NCI-H526 treated with DMSO at 0.1 percent for 48 hours (cell line): ENCODE data around the gene C1QTNF4.
"Not testable (repeated sequence)": the region's sequence is repeated elsewhere in the genome, so short reads cannot be mapped to it uniquely, and the experiment has no call there.

Experiments
- DNase-seq: peaks from one replicate; lab custom pipeline; 2025; lab: John Stamatoyannopoulos, UW

The C1QTNF4 gene

DNA sequence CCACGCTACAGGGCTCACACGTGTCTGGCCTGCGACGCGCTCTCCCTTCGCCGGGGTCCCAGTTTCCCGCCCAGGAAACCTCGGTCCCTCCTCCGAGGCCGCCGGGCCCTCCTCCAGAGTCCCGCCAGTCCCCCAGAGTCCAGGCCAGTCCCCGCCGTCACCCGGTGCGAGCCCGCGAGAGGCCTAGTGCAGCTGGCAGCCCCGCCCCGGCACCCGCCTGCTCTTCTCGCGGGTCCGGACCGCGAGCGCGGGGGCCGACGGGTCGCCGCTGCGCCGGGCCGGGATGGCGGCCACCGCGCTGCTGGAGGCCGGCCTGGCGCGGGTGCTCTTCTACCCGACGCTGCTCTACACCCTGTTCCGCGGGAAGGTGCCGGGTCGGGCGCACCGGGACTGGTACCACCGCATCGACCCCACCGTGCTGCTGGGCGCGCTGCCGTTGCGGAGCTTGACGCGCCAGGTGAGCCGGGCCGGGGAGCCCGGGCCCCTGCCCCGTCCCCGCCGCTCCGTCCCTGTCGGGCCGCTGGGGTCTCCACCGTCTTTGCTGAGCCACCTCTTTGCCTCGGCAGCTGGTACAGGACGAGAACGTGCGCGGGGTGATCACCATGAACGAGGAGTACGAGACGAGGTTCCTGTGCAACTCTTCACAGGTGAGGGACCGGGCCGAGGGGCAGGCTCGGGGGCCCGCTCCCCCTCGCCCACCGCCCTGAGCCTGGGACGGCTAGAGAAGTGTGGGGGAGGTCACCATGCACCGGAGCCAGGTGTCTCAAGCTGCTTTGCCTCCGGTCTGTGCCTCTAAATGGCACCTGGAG is 28.7 kb downstream of the C1QTNF4 start, which contains the start of gene PTPMT1:
PTPMT1 (plus strand) TSS at position 260 of the 809 bp plus-strand sequence; CDS start at position 284, 24 bp downstream.
- DNase-seq: peak; percentile 46

DNA sequence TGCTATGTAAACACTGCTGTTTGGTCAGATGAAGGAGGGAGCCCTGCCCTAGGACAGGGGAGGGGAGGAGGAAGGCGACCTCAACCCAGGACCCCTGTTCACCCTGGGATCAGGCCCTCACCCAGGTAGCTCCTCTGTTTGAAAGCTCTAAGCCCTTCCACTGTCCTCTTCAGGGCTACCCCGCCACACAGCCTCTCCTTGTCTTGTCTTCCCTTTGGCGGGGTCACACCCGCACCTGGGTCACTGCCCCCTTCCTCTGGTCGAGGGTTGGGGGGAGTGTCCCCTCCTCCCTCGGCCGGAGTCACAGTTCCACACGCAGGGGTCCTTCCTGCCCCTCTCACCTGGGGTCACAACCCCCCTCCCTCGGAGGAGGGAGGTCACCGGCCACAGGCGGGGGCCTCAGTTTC is 29.3 kb downstream of the C1QTNF4 start:
- DNase-seq: no peak

- not testable (repeated sequence) for DNase-seq
Observed at GRCh38 chr11:47564366-47564765, 29.8 kb downstream of the C1QTNF4 start.

DNA sequence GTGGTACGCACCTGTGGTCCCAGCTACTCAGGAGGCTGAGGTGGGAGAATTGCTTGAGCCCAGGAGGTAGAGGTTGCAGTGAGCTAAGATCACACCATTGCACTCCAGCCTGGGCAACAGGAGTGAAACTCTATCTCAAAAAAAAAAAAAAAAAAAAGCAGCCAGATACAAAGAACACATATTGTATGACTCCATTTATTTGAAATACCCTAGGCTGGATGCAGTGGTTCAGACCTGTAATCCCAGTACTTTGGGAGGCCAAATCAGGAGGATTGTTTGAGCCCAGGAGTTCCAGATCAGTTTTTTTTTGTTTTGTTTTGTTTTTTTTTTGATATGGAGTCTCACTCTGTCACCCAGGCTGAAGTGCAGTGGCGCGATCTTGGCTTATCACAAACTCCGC is 31.8 kb downstream of the C1QTNF4 start:
- DNase-seq: not testable (repeated sequence)

DNA sequence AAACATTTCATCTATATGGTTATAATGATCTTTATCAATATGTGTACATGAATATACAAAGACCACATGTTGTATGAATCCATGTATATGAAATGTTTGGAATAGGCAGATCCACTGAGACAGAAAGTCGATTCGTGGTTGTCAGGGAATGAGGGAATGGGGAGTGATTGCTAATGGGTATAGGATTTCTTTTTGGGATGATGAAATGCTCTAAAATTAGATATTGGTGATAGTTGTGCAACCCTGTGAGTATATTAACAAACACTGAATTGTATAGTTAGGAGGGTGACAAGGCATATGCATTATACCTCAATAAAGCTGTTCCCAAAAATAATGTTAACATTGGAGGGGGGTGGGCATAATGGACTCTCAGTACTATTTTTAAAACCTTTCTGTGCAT is 33.8 kb downstream of the C1QTNF4 start:
- DNase-seq: no peak

GRCh38 chr11:47558695-47559094 is 35.5 kb downstream of the C1QTNF4 start:
- no peak for DNase-seq

GRCh38 chr11:47557004-47557403 is 37.2 kb downstream of the C1QTNF4 start:
- DNase-seq: not testable (repeated sequence)

- DNase-seq: peak; percentile 94
Observed at GRCh38 chr11:47553406-47553743, 40.8 kb downstream of the C1QTNF4 start.

GRCh38 chr11:47552566-47553405 is 41.4 kb downstream of the C1QTNF4 start, which contains the start of gene CELF1:
Gene CELF1, minus strand, starts transcription at chr11:47553132. Its CDS starts 53,609 bp downstream, at chr11:47499523.
- DNase-seq: peak; percentile 94

- DNase-seq: peak; percentile 33
Observed at GRCh38 chr11:47552056-47552565, 42.1 kb downstream of the C1QTNF4 start.

GRCh38 chr11:47551086-47551485 is 43.1 kb downstream of the C1QTNF4 start:
- no peak for DNase-seq

- DNase-seq: no peak
Observed at GRCh38 chr11:47550288-47551047, 43.7 kb downstream of the C1QTNF4 start.

GRCh38 chr11:47546274-47546673 is 47.9 kb downstream of the C1QTNF4 start:
- DNase-seq: not testable (repeated sequence)

DNA sequence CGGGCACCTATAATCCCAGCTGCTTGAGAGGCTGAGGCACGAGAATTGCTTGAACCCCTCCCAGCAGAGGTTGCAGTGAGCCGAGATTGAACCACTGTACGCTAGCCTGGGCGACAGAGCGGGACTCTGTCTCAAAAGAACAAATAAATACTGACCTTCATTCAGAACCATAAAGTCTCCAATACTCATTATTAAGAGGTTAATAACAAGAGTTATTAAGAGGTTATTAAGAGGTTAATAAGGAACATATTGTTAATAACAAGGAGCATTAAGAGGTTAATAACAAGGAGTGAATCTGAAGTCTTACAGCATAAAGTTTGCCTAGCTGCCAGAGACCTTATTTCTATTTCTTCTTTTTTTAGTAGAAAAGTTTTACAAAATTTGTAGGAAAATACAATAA is 48.9 kb downstream of the C1QTNF4 start:
- no peak for DNase-seq

DNA sequence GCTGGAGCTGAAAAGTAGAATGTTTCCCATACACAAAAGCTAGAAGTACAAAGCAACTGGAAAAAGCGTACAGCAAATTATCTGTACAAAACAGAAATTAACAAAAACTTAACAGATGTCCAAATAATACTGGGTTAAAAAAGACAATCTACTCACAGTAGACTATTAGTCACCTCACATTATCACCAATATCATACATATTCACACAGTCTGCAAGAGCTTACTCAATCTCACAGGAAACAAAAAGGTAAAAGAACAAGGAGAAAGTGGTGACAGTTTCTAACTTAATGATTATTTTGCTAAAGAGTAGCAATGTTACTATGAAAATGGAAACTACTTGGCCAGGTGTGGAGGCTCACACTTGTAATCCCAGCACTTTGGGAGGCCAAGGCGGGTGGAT is 53.1 kb downstream of the C1QTNF4 start:
- DNase-seq: no peak

- no peak for DNase-seq
Observed at GRCh38 chr11:47539681-47540039, 54.6 kb downstream of the C1QTNF4 start.
